HepG2 (cell line): ENCODE measurements around the gene NUBP1. TPM values are rescaled to one million over a fixed set of nuclear protein-coding genes. Genes with fewer than 3 reads are reported as not detected.
A peak's percentile ranks its signal among the peaks of the same experiment; 100 is the strongest.

Experiments
- ARID2 ChIP-seq: sonication (generic); formaldehyde crosslinking; IDR thresholded peaks from 2 replicates; pipeline ENCODE4 v1.8.1; 2022; ENCODE audit warnings: mild to moderate bottlenecking, missing genetic modification reagents, borderline replicate concordance
- ASH2L ChIP-seq: fragments of 300-600, 200-600 bp; sonication (generic); IDR thresholded peaks from 2 replicates; pipeline ENCODE4 v1.7.0; 2017; ENCODE audit warnings: low read depth, mild to moderate bottlenecking, moderate library complexity, mixed read lengths, low read length; ENCODE audit not compliant: insufficient read length
- BCL3 ChIP-seq: sonication (generic); formaldehyde crosslinking; IDR thresholded peaks from 2 replicates; pipeline ENCODE4 v1.5.1; 2020; ENCODE audit warnings: mild to moderate bottlenecking, missing genetic modification reagents, moderate library complexity
- CC2D1A ChIP-seq: sonication (generic); formaldehyde crosslinking; IDR thresholded peaks from 2 replicates; pipeline ENCODE4 v1.8.1; 2023; ENCODE audit warnings: mild to moderate bottlenecking, missing genetic modification reagents
- CSRNP1 ChIP-seq: sonication (generic); formaldehyde crosslinking; IDR thresholded peaks from 2 replicates; pipeline ENCODE4 v1.8.1; 2023; ENCODE audit warnings: mild to moderate bottlenecking, missing genetic modification reagents
- ELF3 ChIP-seq: IDR thresholded peaks from 2 replicates; pipeline ENCODE4 v1.6.1; 2016; ENCODE audit warnings: missing genetic modification reagents, missing compliant biosample characterization
- GABPA ChIP-seq, 2 experiments: IDR thresholded peaks; 2 replicates each; pipeline ENCODE4 v1.6.1; 2011 to 2016; ENCODE audit warnings: low read depth in 2 of 2, low read length in 1 of 2, missing biosample characterization in 1 of 2, missing genetic modification characterization in 1 of 2
- GLI4 ChIP-seq: sonication (generic); formaldehyde crosslinking; IDR thresholded peaks from 2 replicates; pipeline ENCODE4 v1.5.1; 2020; ENCODE audit warnings: missing genetic modification reagents, mild to moderate bottlenecking, moderate library complexity, borderline replicate concordance
- HMGA1 ChIP-seq: sonication (generic); formaldehyde crosslinking; conservative IDR thresholded peaks from 2 replicates; pipeline ENCODE4 v1.4.0; 2020; ENCODE audit warnings: missing genetic modification reagents
- MLX ChIP-seq: IDR thresholded peaks from 2 replicates; pipeline ENCODE4 v1.6.1; 2016
- MTF2 ChIP-seq: sonication (generic); formaldehyde crosslinking; IDR thresholded peaks from 2 replicates; pipeline ENCODE4 v1.5.0; 2020; ENCODE audit warnings: missing genetic modification reagents, borderline replicate concordance
- RNF2 ChIP-seq: fragments of 450-650 bp; conservative IDR thresholded peaks from 2 replicates; pipeline ENCODE4 v1.6.1; 2016; ENCODE audit warnings: low read depth
- RXRB ChIP-seq: IDR thresholded peaks from 2 replicates; pipeline ENCODE4 v1.6.1; 2016; ENCODE audit warnings: borderline replicate concordance, missing genetic modification reagents, missing compliant biosample characterization
- SAP130 ChIP-seq: IDR thresholded peaks from 2 replicates; pipeline ENCODE4 v1.6.1; 2016; ENCODE audit warnings: low read depth
- SIN3B ChIP-seq: fragments of 150-350 bp; IDR thresholded peaks from 2 replicates; pipeline ENCODE4 v1.6.1; 2014; ENCODE audit warnings: low read length
- SIX1 ChIP-seq: sonication (generic); formaldehyde crosslinking; IDR thresholded peaks from 2 replicates; pipeline ENCODE4 v1.4.0; 2020; ENCODE audit warnings: missing genetic modification reagents, borderline replicate concordance
- WIZ ChIP-seq: sonication (generic); formaldehyde crosslinking; IDR thresholded peaks from 2 replicates; pipeline ENCODE4 v1.5.1; 2020; ENCODE audit warnings: mild to moderate bottlenecking, missing genetic modification reagents
- ZNF180 ChIP-seq: sonication (generic); formaldehyde crosslinking; IDR thresholded peaks from 2 replicates; pipeline ENCODE4 v1.4.0; 2020; ENCODE audit warnings: low read depth, missing genetic modification reagents, borderline replicate concordance
- ZNF292 ChIP-seq: sonication (generic); formaldehyde crosslinking; IDR thresholded peaks from 2 replicates; pipeline ENCODE4 v1.8.1; 2022; ENCODE audit warnings: mild to moderate bottlenecking, low read depth, missing genetic modification reagents, borderline replicate concordance
- ZNF605 ChIP-seq: sonication (generic); formaldehyde crosslinking; IDR thresholded peaks from 2 replicates; pipeline ENCODE4 v1.8.0; 2022; ENCODE audit warnings: mild to moderate bottlenecking, missing genetic modification reagents
- ZNF703 ChIP-seq: sonication (generic); formaldehyde crosslinking; IDR thresholded peaks from 2 replicates; pipeline ENCODE4 v1.5.1; 2020; ENCODE audit warnings: missing genetic modification reagents, mild to moderate bottlenecking, moderate library complexity, borderline replicate concordance
- ZNF777 ChIP-seq: sonication (generic); formaldehyde crosslinking; IDR thresholded peaks from 2 replicates; pipeline ENCODE4 v1.4.0; 2020; ENCODE audit warnings: missing genetic modification reagents
- ZSCAN25 ChIP-seq: sonication (generic); formaldehyde crosslinking; IDR thresholded peaks from 2 replicates; pipeline ENCODE4 v1.8.0; 2022; ENCODE audit warnings: mild to moderate bottlenecking, missing genetic modification reagents
- polyA plus RNA-seq, 8 experiments: library from polyadenylated mRNA; depleted of rRNA in 3 of 8; stranded (reverse) in 7 of 8; unstranded in 1 of 8; fragments of >200 nt; fragmentation: Illumina TruSeq in 4 of 8; extraction: Trizol in 4 of 8; gene quantifications; 2 replicates each; pipeline versions ENCODE4 v1.2.1 to v1.2.3, GENCODE V29; 2011 to 2016; ENCODE audit warnings: low read depth in 4 of 8, missing spikeins in 1 of 8, mixed read lengths in 1 of 8; ENCODE audit not compliant: insufficient read depth in 1 of 8
- total RNA-seq, 5 experiments: library from RNA; depleted of rRNA; stranded (reverse); fragments of >200 nt; fragmentation: Illumina TruSeq; extraction: Trizol; gene quantifications; 2 replicates each; pipeline ENCODE4 v1.2.3, GENCODE V29; 2016; ENCODE audit warnings: low read depth in 1 of 5
- TF ChIP-seq, protein P1 (sequence below): sonication (generic); formaldehyde crosslinking; IDR thresholded peaks from 2 replicates; pipeline ENCODE4 v1.4.0; 2020; ENCODE audit warnings: missing genetic modification reagents
- TF ChIP-seq, protein P2 (sequence below): IDR thresholded peaks from 2 replicates; pipeline ENCODE4 v1.6.1; 2016; ENCODE audit warnings: control low read depth

NUBP1 gene
- total and polyA plus RNA-seq, 2 of the 13 experiments (the other 11 are each of a cell fraction or from before 2014, with no cell fraction given) = 53.5 to 70.4 TPM

- TF ChIP-seq, protein P1, sequence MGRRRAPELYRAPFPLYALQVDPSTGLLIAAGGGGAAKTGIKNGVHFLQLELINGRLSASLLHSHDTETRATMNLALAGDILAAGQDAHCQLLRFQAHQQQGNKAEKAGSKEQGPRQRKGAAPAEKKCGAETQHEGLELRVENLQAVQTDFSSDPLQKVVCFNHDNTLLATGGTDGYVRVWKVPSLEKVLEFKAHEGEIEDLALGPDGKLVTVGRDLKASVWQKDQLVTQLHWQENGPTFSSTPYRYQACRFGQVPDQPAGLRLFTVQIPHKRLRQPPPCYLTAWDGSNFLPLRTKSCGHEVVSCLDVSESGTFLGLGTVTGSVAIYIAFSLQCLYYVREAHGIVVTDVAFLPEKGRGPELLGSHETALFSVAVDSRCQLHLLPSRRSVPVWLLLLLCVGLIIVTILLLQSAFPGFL = no peak; the same call in 1 of the 2 replicates
- TF ChIP-seq SAP130 (peak; percentile 93), ZNF292 (peak; percentile 24; the same call in 1 of the 2 replicates), SIN3B (0 out of 2 replicates have a peak, but pooled peaks have one; percentile 34), GABPA (IDR thresholded peaks at IDR 0.05; ENCODE audit: low read depth, low read length) (peak; percentile 82), GABPA (CRISPR knock-in tag; IDR thresholded peaks at IDR 0.05; ENCODE audit: low read depth) (peak; percentile 96), MTF2 (CRISPR knock-in tag) (peak; percentile 95), RXRB (CRISPR knock-in tag) (peak; percentile 65; the same call in 1 of the 2 replicates), MLX (CRISPR knock-in tag) (no peak), ZNF777 (peak; percentile 66), SIX1 (CRISPR knock-in tag) (0 out of 2 replicates have a peak, but pooled peaks have one; percentile 31), ZNF703 (CRISPR knock-in tag) (no peak), WIZ (CRISPR knock-in tag) (peak; percentile 84), GLI4 (CRISPR knock-in tag) (peak; percentile 98), ZNF605 (CRISPR knock-in tag) (peak; percentile 99), ZNF180 (no peak), ASH2L (peak; percentile 99), ELF3 (CRISPR knock-in tag) (peak; percentile 91), CC2D1A (no peak), ARID2 (peak; percentile 83; the same call in 1 of the 2 replicates), ZSCAN25 (CRISPR knock-in tag) (peak; percentile 91), HMGA1 (CRISPR knock-in tag) (no peak), CSRNP1 (CRISPR knock-in tag) (peak; percentile 99), BCL3 (peak; percentile 95), RNF2 (peak; percentile 99)
- TF ChIP-seq, protein P2, sequence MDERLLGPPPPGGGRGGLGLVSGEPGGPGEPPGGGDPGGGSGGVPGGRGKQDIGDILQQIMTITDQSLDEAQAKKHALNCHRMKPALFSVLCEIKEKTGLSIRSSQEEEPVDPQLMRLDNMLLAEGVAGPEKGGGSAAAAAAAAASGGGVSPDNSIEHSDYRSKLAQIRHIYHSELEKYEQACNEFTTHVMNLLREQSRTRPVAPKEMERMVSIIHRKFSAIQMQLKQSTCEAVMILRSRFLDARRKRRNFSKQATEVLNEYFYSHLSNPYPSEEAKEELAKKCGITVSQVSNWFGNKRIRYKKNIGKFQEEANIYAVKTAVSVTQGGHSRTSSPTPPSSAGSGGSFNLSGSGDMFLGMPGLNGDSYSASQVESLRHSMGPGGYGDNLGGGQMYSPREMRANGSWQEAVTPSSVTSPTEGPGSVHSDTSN = peak; percentile 93
Measured at GRCh38 chr16:10743610-10744369, at the start of gene NUBP1 (continued).
